Ascending aorta (tissue), 2 donors: ENCODE results near the gene LRP2. TPM values are rescaled to one million over a fixed set of nuclear protein-coding genes. Genes with fewer than 3 reads are reported as not detected.

ENCODE experiments used
- DNase-seq, 2 donors: peaks; one replicate each; pipeline ENCODE4 v3.0.0-alpha.2; 2019; ENCODE audit warnings: low spot score in 2 of 2
- H3K27ac ChIP-seq, 2 donors: fragments of 200-600 bp; sonication (generic); one replicate each; pipeline ENCODE4 v1.5.1; 2016 to 2017; ENCODE audit warnings: mild to moderate bottlenecking in 1 of 2
- H3K27me3 ChIP-seq: fragments of 200-600 bp; sonication (generic); one replicate; pipeline ENCODE4 v1.5.1; 2017
- H3K36me3 ChIP-seq, 2 donors: fragments of 200-600 bp; sonication (generic); one replicate each; pipeline ENCODE4 v1.5.1; 2016
- H3K4me1 ChIP-seq, 2 donors: fragments of 200-600 bp; sonication (generic); one replicate each; pipeline ENCODE4 v1.5.1; 2016 to 2017; ENCODE audit warnings: mild to moderate bottlenecking in 1 of 2
- H3K4me3 ChIP-seq, 2 donors: fragments of 200-600 bp; sonication (generic); one replicate each; pipeline ENCODE4 v1.5.1; 2016 to 2017; ENCODE audit warnings: mild to moderate bottlenecking in 1 of 2
- H3K9me3 ChIP-seq, 2 donors: fragments of 200-600 bp; sonication (generic); one replicate each; pipeline ENCODE4 v1.5.1; 2016
- intact Hi-C: fragments of 100-400 bp; cut with DNase I; formaldehyde crosslinking; loops from one replicate; pipeline ENCODE4 v1.15.1; 2023
- total RNA-seq: library from RNA; depleted of rRNA; stranded (reverse); fragments of >200 nt; gene quantifications from one replicate; pipeline ENCODE4 v1.1.0, GENCODE V29; 2016
- TF ChIP-seq, protein P1 (sequence below), 3 experiments: fragments of 200-600 bp in 2 of 3; fragments of 450-650 bp in 1 of 3; sonication (generic) in 2 of 3; IDR thresholded peaks; one replicate each; pipeline ENCODE4 v1.5.1; 2016 to 2019; ENCODE audit warnings: antibody characterized with exemption in 3 of 3, mild to moderate bottlenecking in 1 of 3, moderate library complexity in 1 of 3

The LRP2 gene
- total RNA-seq, 1 donor from 2014 or later, result not detected

DNA sequence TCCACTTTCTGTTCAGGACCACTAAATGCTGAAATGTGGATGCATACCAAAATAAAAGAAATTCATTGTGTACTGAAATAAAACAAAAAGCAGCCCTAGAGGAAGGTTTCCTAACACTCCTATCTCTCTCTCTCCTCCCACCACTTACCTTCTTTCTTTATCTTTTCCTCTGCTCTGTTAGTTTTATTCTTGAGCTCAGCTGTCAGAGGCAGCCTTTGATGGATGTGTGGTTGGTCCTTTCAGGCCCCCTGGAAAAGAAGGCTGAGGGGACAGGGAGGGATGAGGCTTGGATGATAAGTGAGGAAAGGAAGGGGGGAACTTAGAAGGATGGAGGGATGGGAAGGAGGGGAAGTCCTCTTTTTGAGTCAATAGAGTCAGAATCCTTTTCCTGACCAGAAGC lies 245.3 kb downstream of the LRP2 start:
- Histone ChIP-seq H3K27me3 (no peaks in the 10 kb centered on the region), H3K4me1 (no peaks in the 10 kb centered on the region), H3K36me3 (no peaks in the 10 kb centered on the region), H3K4me3 (no peak overlapping the region), H3K27ac (no peak overlapping the region), H3K9me3 (no peaks in the 10 kb centered on the region)
- TF ChIP-seq, protein P1, sequence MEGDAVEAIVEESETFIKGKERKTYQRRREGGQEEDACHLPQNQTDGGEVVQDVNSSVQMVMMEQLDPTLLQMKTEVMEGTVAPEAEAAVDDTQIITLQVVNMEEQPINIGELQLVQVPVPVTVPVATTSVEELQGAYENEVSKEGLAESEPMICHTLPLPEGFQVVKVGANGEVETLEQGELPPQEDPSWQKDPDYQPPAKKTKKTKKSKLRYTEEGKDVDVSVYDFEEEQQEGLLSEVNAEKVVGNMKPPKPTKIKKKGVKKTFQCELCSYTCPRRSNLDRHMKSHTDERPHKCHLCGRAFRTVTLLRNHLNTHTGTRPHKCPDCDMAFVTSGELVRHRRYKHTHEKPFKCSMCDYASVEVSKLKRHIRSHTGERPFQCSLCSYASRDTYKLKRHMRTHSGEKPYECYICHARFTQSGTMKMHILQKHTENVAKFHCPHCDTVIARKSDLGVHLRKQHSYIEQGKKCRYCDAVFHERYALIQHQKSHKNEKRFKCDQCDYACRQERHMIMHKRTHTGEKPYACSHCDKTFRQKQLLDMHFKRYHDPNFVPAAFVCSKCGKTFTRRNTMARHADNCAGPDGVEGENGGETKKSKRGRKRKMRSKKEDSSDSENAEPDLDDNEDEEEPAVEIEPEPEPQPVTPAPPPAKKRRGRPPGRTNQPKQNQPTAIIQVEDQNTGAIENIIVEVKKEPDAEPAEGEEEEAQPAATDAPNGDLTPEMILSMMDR (IDR thresholded peaks at IDR 0.05), result no peak
- intact Hi-C loops, result no loop called here
- DNase-seq, result no peak

DNA sequence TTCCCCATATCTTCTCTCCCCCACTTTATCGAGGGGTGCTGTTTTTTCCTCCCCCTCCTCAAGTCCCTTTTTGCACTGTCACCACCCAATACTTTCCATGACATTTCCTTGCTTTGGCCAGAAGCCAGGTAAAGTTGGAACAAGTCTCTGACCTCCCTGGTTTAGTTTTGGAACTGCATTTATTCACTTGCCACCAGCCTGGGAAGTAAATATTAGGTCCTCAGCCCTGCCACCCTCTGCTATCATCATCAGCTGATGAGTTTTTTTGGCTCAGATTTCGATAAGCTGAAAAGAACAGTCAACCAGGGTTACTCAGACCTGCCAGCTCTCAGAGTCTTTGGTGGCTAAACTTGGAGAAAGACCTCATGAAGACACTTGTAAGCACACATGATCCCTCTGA lies 246.0 kb downstream of the LRP2 start:
- H3K4me3 ChIP-seq, result no peak overlapping the region
- H3K9me3 ChIP-seq, result no peaks in the 10 kb centered on the region
- H3K4me1 ChIP-seq, result no peaks in the 10 kb centered on the region
- TF ChIP-seq, protein P1 (IDR thresholded peaks at IDR 0.05), result no peak
- H3K27me3 ChIP-seq, result no peaks in the 10 kb centered on the region
- intact Hi-C loops, result no loop called here
- DNase-seq, result no peak
- no peak overlapping the region for H3K27ac ChIP-seq
- no peaks in the 10 kb centered on the region for H3K36me3 ChIP-seq

DNA sequence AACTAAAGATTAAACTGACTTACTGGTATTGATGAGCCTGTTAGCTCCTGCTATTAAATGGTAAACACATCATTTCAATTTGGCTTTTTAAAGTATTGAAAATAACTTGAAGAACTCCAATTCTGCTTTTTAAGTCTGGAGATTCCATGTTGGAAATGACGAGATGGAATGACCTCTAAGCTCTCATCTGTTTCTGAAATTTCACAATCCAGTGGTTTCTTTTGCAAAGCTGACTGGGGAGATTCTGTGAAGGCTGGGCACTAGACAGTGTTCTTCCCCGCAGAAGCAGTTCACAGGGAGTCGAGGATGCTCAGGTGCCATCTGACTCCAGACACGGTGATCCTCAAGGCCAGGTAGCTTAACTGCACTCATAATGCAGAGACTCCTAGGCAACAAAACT lies 248.3 kb downstream of the LRP2 start:
- H3K4me1 ChIP-seq, result no peaks in the 10 kb centered on the region
- H3K27ac ChIP-seq, result no peak overlapping the region
- H3K4me3 ChIP-seq, result no peak overlapping the region
- no peaks in the 10 kb centered on the region for H3K9me3 ChIP-seq
- no peaks in the 10 kb centered on the region for H3K27me3 ChIP-seq
- TF ChIP-seq, protein P1 (IDR thresholded peaks at IDR 0.05), result no peak
- intact Hi-C loops, result no loop called here
- DNase-seq, result no peak
- H3K36me3 ChIP-seq, result no peaks in the 10 kb centered on the region

DNA sequence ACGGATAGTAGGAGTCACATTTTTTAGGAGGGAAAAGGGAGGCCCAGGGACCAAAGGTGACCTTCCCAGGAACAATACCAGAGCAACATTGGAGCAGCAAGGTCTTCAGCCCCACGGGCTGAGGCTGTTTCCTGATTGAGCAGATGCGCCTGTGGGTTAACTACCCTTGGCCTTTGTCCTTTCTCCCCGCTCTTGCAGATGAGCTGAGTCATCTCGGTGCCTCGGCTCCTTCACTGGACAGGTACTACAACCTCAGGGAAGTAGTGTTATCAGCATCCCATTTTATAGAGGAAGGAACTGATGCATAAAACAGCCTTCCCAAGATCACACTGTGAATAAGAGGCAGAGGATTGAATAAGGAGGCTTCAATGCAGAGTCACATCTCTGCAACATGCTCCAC lies 249.5 kb downstream of the LRP2 start:
- TF ChIP-seq, protein P1 (IDR thresholded peaks at IDR 0.05), result no peak
- Histone ChIP-seq H3K4me3 (no peak overlapping the region), H3K36me3 (no peaks in the 10 kb centered on the region), H3K27me3 (no peaks in the 10 kb centered on the region), H3K9me3 (no peaks in the 10 kb centered on the region), H3K27ac (no peak overlapping the region), H3K4me1 (no peaks in the 10 kb centered on the region)
- DNase-seq, result no peak
- intact Hi-C loops, result no loop called here

DNA sequence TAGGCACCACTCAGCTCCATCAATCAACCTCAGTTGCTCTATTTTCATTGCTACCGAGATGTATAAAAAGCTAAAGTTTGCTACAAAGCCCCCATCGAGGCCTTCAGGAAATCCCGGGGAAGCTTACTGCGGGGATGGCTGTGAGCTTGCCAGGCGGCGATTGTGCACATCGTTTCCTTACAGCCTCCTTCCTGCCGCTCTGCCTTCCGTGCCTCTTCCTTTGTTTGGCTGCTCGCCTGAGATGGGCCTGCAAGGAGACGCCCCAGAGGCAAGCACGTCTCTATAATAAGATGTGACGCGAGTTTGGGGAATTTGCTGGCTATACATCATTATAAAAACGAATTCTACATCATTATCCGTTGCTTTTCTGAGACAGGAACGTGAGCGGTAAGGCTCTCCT lies 251.4 kb downstream of the LRP2 start:
- Histone ChIP-seq H3K4me1 (no peaks in the 10 kb centered on the region), H3K9me3 (no peaks in the 10 kb centered on the region), H3K4me3 (no peak overlapping the region), H3K36me3 (no peaks in the 10 kb centered on the region), H3K27ac (no peak overlapping the region), H3K27me3 (no peaks in the 10 kb centered on the region)
- intact Hi-C loops, result no loop called here
- TF ChIP-seq, protein P1 (IDR thresholded peaks at IDR 0.05), result no peak
- no peak for DNase-seq

DNA sequence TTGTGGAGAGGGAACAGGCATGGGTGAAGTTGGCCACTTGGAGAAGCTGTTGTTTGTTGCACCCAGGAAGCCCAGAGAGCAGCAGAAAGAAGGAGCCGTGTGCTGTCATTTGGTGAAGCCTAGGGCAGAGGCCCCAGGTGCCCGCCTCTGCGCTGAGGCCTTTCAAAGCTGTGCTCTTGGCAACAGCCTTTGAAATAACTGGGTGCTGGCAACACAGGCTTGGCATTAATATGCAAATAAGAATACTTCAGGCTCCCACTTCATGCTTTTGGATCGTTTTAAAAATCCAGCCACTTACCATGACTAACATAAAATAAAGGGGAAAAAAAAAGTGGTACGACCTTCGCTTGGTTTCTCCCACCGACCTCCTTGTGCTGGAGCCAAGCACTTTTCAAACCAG lies 251.9 kb downstream of the LRP2 start:
- Histone ChIP-seq H3K36me3 (no peaks in the 10 kb centered on the region), H3K4me3 (no peak overlapping the region), H3K4me1 (no peaks in the 10 kb centered on the region), H3K27me3 (no peaks in the 10 kb centered on the region), H3K27ac (no peak overlapping the region), H3K9me3 (no peaks in the 10 kb centered on the region)
- TF ChIP-seq, protein P1 (IDR thresholded peaks at IDR 0.05), result no peak
- intact Hi-C loops, result no loop called here
- DNase-seq, result no peak
